GM10266 (cell line): ENCODE results near the gene ZNF669.

Source experiments
- DNase-seq: peaks from one replicate; pipeline ENCODE4 v3.0.0; 2012; ENCODE audit errors: extremely low spot score
- TF ChIP-seq, protein P1 (sequence below): IDR thresholded peaks from 2 replicates; pipeline ENCODE4 v1.5.1; 2012; ENCODE audit warnings: mild to moderate bottlenecking, low read depth; ENCODE audit not compliant: control insufficient read depth, insufficient read depth; ENCODE audit errors: missing control alignments

Gene ZNF669

DNA sequence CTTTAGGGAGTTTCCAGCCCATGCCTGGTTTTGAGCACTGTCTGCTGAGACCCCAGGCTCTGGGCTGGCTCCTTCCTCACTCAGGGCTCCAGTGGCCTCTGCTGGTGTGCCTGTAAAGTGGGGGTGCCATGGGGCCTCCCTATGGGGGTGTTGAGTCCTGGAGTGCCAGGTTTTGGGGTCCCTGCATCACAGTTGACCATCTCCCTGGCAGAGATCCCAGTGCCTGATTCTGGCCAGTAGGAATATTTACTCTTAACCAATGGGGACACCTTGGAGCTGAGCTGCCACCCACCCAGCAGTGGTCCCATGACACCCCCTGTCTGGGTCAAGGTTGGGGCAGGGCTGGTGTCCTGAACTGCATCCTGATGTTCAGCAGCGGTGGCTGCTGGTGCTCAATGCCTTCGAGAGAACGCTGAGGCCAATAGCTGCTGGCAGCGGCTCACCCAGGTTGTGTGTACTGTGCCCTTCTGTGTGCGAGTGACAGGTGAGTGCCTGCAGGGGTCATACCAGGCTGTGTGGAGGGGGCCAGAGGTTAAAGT lies 9.6 kb upstream of the ZNF669 start:
- DNase-seq: no peak
- TF ChIP-seq, protein P1, sequence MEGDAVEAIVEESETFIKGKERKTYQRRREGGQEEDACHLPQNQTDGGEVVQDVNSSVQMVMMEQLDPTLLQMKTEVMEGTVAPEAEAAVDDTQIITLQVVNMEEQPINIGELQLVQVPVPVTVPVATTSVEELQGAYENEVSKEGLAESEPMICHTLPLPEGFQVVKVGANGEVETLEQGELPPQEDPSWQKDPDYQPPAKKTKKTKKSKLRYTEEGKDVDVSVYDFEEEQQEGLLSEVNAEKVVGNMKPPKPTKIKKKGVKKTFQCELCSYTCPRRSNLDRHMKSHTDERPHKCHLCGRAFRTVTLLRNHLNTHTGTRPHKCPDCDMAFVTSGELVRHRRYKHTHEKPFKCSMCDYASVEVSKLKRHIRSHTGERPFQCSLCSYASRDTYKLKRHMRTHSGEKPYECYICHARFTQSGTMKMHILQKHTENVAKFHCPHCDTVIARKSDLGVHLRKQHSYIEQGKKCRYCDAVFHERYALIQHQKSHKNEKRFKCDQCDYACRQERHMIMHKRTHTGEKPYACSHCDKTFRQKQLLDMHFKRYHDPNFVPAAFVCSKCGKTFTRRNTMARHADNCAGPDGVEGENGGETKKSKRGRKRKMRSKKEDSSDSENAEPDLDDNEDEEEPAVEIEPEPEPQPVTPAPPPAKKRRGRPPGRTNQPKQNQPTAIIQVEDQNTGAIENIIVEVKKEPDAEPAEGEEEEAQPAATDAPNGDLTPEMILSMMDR: no peak

DNA sequence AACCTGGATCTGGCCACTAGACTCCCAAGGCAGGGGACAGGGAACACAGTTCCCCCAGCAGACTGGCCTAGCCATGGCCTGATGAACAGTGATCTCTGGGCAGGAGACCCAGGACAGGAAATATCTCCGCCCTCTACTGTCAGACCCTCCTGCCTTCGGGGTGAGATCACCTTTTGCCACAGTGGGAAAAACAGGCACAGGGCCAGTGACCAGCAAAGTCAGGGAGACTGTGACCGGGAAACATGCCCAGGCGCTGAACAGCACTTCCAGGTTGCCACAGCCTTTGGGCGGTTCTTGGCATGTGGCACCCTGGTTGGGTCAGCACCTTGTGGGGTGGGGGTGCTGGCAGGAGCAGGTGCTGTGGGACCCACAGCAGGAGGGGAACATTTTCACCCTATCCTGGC lies 8.9 kb upstream of the ZNF669 start:
- TF ChIP-seq, protein P1: no peak
- DNase-seq: peak; percentile 28

DNA sequence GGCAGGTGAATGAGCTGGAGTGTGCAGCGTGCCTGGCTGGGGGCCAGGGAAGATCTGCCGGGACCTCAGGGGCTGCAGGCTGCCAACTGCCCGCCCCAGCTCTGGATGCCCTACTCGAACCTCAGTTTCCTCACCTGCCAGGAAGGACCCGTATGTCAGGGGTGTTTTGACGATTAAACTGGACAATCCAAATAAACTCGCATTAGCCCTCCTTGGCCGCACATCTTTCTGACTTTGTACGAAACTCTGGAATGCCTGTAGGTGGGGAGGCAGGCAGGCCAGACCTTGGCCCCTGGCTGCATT lies 8.3 kb upstream of the ZNF669 start:
- TF ChIP-seq, protein P1: no peak
- DNase-seq: no peak

DNA sequence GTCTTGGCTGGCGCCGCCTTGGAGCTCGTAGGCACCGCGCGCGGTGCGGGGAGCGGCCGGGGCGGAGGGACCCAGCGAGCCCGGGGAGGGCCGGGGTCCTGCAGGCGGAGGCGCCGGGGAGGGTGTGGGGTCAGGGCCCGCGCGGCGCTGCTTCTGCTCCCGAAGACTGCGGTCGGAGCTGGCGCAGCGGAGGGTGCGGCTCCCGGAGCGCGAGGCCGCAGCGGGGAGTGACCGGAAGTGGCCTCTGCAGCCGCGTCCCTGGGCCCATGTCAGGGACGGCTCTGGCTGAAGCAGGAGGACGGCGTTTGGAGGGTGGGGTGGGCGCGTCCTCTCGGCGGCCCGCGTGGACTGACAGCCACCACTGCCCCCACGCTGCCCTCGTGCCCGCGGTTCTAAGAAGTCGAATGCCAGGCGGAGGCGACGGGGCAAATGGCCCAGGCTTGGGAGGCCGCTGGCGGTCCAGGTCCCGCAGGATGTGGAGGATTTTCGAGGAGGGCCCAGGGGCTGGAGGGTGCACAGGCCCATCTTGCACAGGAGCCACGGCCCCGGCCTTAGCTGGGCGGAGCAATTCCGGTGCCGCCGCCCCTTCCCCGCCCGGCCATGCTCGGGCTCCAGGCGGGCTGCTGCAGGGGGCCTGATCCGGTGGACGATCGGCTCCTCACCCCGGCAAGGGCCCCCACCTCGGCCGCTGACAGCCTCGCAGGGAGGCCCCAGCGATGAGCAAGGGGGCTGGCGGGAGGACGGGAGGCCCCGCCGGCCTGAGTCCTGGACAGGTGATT lies 7.7 kb upstream of the ZNF669 start:
- TF ChIP-seq, protein P1: no peak
- DNase-seq: peak; percentile 58

DNA sequence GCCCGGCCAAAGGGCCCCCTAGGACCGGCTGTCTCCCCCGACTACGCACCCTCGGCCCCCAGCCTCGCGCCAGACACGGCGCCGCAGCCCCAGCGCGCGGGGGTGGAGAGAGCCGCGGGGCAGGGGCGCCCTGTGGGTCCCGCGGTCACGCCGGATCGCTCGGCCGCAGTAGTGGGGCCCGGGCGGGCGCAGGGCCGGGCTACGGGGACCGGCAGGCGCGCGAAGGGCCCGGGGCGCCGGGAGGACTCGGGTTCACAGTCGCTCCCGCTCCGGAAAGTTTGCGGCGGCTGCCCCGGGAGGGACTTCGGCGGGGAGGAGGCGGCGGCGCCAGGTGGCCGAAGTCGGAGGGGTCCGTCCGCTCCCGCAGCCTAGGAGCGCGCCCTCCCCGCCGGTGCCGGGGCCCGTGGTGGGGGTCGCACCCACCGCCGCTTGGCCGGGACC lies 7.1 kb upstream of the ZNF669 start:
- DNase-seq: peak; percentile 47

DNA sequence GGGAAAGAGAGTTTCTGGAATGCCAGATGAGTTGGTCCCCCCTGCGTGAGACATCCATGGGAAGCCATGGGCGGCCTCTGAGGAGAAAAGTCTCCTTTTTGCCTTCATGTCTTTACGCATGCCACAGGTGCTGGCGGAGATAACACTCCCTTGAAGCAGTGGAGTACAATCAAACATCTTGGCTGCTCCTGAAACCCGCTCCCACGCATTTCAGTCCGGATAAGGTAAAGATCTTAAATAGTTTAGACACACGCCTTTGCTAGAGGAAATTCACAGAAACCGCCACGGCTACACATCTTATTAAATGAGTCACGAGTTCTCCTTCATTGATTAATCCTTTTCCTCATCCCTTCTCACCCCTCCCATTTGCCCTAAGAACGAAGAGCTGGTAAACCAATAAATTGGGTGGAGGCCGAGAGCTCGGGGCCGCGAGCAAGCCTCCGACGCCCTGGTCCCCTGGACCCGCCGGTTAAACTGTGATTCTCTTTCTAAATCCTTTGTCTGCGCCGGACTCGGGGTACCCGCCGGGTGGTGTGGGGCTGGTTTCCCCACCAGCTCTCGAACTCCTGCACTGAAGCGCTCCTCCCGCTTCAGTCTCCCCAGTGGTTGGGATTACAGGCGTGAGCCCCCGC lies 6.6 kb upstream of the ZNF669 start:
- DNase-seq: no peak
- TF ChIP-seq, protein P1: no peak

More for the DNA sequence above, 7.1 kb upstream of the ZNF669 start:
- TF ChIP-seq, protein P1: no peak

DNA sequence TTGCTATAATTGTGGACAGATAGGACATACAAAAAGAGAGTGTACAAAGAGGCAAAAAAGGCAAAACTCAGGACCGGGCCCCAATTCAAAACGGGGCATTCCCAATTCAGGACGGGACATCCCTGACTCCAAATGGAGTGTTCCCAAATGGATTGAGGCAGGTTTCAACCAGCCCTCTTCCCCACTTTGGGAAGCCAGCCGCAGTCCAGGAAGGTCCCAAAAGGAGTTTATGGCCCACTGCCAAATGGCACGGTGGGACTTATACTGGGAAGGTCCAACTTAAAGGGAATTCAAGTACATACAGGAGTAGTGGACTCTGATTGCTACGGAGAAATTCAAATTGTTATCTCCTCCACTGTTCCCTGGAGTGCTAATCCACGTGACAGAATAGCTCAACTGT lies 3.5 kb upstream of the ZNF669 start:
- DNase-seq: no peak

More for the DNA sequence above, 3.5 kb upstream of the ZNF669 start:
- TF ChIP-seq, protein P1: no peak
